Measurements from ENCODE around the gene LTBP4. TPM values are rescaled to one million over a fixed set of nuclear protein-coding genes. Genes with fewer than 3 reads are reported as not detected.
A peak's percentile ranks its signal among the peaks of the same experiment; 100 is the strongest.

The LTBP4 gene
- total and polyA plus RNA-seq, 2 of the 13 experiments (the other 11 are each of a cell fraction or from before 2014, with no cell fraction given): 0.86 to 2.3 TPM

DNA sequence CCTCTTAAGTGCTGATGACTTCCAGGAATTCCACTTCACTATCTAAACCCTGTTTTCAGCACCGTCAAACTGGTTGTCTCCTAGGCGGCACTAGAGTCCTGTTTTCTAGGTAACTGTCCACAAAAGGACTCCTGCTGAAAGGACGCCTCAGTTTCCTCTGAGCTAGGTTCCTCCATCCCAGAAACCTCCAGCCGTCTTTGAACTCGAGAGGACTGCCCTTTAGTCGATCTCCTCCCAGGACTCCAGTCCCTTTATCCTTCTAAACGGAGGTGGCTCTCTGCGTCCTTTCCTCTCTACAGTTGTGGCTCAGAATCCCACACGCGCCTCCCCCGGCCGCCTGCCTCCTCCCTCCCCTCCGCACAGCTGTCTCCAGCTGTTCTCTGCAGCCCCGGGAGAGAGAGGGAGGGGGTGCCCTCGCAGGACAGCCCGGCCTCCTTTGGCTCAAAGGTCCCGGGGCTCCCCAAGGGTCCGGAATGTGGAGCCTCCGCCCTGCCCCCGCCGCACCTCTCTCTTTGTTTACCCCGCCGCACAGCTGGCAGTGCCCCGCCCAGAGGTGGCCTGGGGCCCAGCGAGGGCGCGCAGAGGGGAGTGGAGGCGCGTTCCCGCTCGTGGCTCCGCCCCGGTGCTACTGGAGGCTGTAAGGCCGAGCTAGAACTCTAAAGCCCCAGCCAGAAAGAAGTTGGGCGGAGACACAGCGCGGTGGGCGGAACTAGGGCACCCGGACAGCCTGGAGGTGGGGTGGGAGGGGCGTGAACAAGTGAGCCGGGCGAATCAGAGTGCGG lies 2.4 kb downstream of the LTBP4 start (continued):
- TF ChIP-seq MLX (CRISPR knock-in tag; IDR thresholded peaks at IDR 0.05) (peak; percentile 61), ZFP1 (CRISPR knock-in tag; IDR thresholded peaks at IDR 0.05) (peak; percentile 82), SP1 (IDR thresholded peaks at IDR 0.05) (0 out of 2 replicates have a peak, but pooled peaks have one; percentile 17), SP1 (CRISPR knock-in tag; IDR thresholded peaks at IDR 0.05) (peak; percentile 90), CBX2 (IDR thresholded peaks at IDR 0.05; ENCODE audit: low read depth, low read length) (no peak), CBX2 (CRISPR knock-in tag; IDR thresholded peaks at IDR 0.05; ENCODE audit: low read depth) (no peak), ZNF737 (CRISPR knock-in tag; IDR thresholded peaks at IDR 0.05; ENCODE audit: borderline replicate concordance) (no peak), ZFP36 (IDR thresholded peaks at IDR 0.05; ENCODE audit: borderline replicate concordance, low read depth, low read length, partially characterized antibody) (no peak), HNF1A (IDR thresholded peaks at IDR 0.05; ENCODE audit: low read depth) (no peak), HNF1A (CRISPR knock-in tag; IDR thresholded peaks at IDR 0.05; ENCODE audit: borderline replicate concordance) (peak; percentile 87; the same call in 1 of the 2 replicates), ZSCAN22 (CRISPR knock-in tag; IDR thresholded peaks at IDR 0.05) (peak; percentile 53; the same call in 1 of the 2 replicates), ZNF207 (IDR thresholded peaks at IDR 0.05; ENCODE audit: borderline replicate concordance) (no peak), TEAD2 (CRISPR knock-in tag; IDR thresholded peaks at IDR 0.05) (no peak), REPIN1 (CRISPR knock-in tag; IDR thresholded peaks at IDR 0.05; ENCODE audit: borderline replicate concordance, low read depth) (peak; percentile 71; the same call in 1 of the 2 replicates), CTCF (CRISPR knock-in tag; IDR thresholded peaks at IDR 0.05) (peak; percentile 39; the same call in 1 of the 2 replicates), ARNT2 (CRISPR knock-in tag; IDR thresholded peaks at IDR 0.05; ENCODE audit: low read depth) (peak; percentile 75; the same call in 1 of the 2 replicates), ZNF234 (CRISPR knock-in tag; conservative IDR thresholded peaks at IDR 0.05) (peak; percentile 31; the same call in 1 of the 2 replicates), WIZ (CRISPR knock-in tag; IDR thresholded peaks at IDR 0.05) (no peak), KLF11 (CRISPR knock-in tag; IDR thresholded peaks at IDR 0.05) (peak; percentile 89), U2AF1 (optimal IDR thresholded peaks at IDR 0.05; ENCODE audit: low read depth, low read length) (peak; percentile 95), MYC (CRISPR knock-in tag; IDR thresholded peaks at IDR 0.05; ENCODE audit: borderline replicate concordance) (peak; percentile 79; the same call in 1 of the 2 replicates)
- TF ChIP-seq, protein P1, sequence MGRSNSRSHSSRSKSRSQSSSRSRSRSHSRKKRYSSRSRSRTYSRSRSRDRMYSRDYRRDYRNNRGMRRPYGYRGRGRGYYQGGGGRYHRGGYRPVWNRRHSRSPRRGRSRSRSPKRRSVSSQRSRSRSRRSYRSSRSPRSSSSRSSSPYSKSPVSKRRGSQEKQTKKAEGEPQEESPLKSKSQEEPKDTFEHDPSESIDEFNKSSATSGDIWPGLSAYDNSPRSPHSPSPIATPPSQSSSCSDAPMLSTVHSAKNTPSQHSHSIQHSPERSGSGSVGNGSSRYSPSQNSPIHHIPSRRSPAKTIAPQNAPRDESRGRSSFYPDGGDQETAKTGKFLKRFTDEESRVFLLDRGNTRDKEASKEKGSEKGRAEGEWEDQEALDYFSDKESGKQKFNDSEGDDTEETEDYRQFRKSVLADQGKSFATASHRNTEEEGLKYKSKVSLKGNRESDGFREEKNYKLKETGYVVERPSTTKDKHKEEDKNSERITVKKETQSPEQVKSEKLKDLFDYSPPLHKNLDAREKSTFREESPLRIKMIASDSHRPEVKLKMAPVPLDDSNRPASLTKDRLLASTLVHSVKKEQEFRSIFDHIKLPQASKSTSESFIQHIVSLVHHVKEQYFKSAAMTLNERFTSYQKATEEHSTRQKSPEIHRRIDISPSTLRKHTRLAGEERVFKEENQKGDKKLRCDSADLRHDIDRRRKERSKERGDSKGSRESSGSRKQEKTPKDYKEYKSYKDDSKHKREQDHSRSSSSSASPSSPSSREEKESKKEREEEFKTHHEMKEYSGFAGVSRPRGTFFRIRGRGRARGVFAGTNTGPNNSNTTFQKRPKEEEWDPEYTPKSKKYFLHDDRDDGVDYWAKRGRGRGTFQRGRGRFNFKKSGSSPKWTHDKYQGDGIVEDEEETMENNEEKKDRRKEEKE (IDR thresholded peaks at IDR 0.05): no peak

Data from HepG2 (cell line).